CD4-positive, alpha-beta T cell treated with Interleukin-4 for 1 hour (primary cell): ENCODE measurements around the gene TCERG1L.
"Not testable (repeated sequence)": the region's sequence is repeated elsewhere in the genome, so short reads cannot be mapped to it uniquely, and the experiment has no call there.

Source experiments
- DNase-seq, 2 donors: peaks; one replicate each; pipeline ENCODE4 v3.0.0-alpha.2; 2020 to 2022

The TCERG1L gene

GRCh38 chr10:131141207-131141606 lies 170.3 kb downstream of the TCERG1L start:
- DNase-seq, result no peak

GRCh38 chr10:131140606-131141005 lies 170.9 kb downstream of the TCERG1L start:
- DNase-seq, result no peak

- DNase-seq, result no peak
Measured at GRCh38 chr10:131137223-131137622, 174.3 kb downstream of the TCERG1L start.

GRCh38 chr10:131136336-131136735 lies 175.2 kb downstream of the TCERG1L start:
- DNase-seq, result not testable (repeated sequence)

GRCh38 chr10:131135716-131136115 lies 175.8 kb downstream of the TCERG1L start:
- no peak for DNase-seq

- no peak for DNase-seq
Measured at GRCh38 chr10:131134651-131135050, 176.9 kb downstream of the TCERG1L start.

GRCh38 chr10:131134001-131134576 lies 177.4 kb downstream of the TCERG1L start:
- DNase-seq, result no peak

- no peak for DNase-seq
Measured at GRCh38 chr10:131132681-131133080, 178.8 kb downstream of the TCERG1L start.

- no peak for DNase-seq
Measured at GRCh38 chr10:131131726-131132591, 179.6 kb downstream of the TCERG1L start.

- no peak for DNase-seq
Measured at GRCh38 chr10:131130025-131130424, 181.5 kb downstream of the TCERG1L start.

GRCh38 chr10:131129544-131129943 lies 182.0 kb downstream of the TCERG1L start:
- no peak for DNase-seq

GRCh38 chr10:131128731-131129130 lies 182.8 kb downstream of the TCERG1L start:
- DNase-seq, result no peak

GRCh38 chr10:131127610-131128009 lies 183.9 kb downstream of the TCERG1L start:
- DNase-seq, result no peak

- no peak for DNase-seq
Measured at GRCh38 chr10:131127138-131127589, 184.4 kb downstream of the TCERG1L start.

GRCh38 chr10:131126321-131127137 lies 185.0 kb downstream of the TCERG1L start:
- no peak for DNase-seq

- DNase-seq, result no peak
Measured at GRCh38 chr10:131125511-131126225, 185.9 kb downstream of the TCERG1L start.

GRCh38 chr10:131124945-131125344 lies 186.6 kb downstream of the TCERG1L start:
- no peak for DNase-seq

- no peak for DNase-seq
Measured at GRCh38 chr10:131123496-131123895, 188.0 kb downstream of the TCERG1L start.

- DNase-seq, result no peak
Measured at GRCh38 chr10:131121511-131122035, 189.9 kb downstream of the TCERG1L start.

- DNase-seq, result no peak
Measured at GRCh38 chr10:131119626-131120355, 191.7 kb downstream of the TCERG1L start.

- DNase-seq, result no peak
Measured at GRCh38 chr10:131117416-131118212, 193.9 kb downstream of the TCERG1L start.
